Sigmoid colon (tissue), 7 donors: Measurements from ENCODE around the gene ATP13A2. TPM values are rescaled to one million over a fixed set of nuclear protein-coding genes. Genes with fewer than 3 reads are reported as not detected.

ENCODE experiments used
- DNase-seq: peaks from one replicate; pipeline ENCODE4 v3.0.0-alpha.2; 2019
- H3K27ac ChIP-seq, 4 donors: fragments of 200-600 bp; sonication (generic); one replicate each; pipeline ENCODE4 v1.5.1; 2016 to 2019; ENCODE audit warnings: mild to moderate bottlenecking in 1 of 4
- H3K27me3 ChIP-seq, 3 donors: fragments of 200-600 bp; sonication (generic); one replicate each; pipeline ENCODE4 v1.5.1; 2019; ENCODE audit warnings: mild to moderate bottlenecking in 1 of 3
- H3K36me3 ChIP-seq, 4 donors: fragments of 200-600 bp; sonication (generic); one replicate each; pipeline ENCODE4 v1.5.1; 2016 to 2019
- H3K4me1 ChIP-seq, 4 donors: fragments of 200-600 bp; sonication (generic); one replicate each; pipeline ENCODE4 v1.5.1; 2017 to 2019
- H3K4me3 ChIP-seq, 4 donors: fragments of 200-600 bp; sonication (generic); one replicate each; pipeline ENCODE4 v1.5.1; 2017 to 2019; ENCODE audit warnings: mild to moderate bottlenecking in 2 of 4, moderate library complexity in 1 of 4
- H3K9me3 ChIP-seq, 4 donors: fragments of 200-600 bp in 3 of 4; sonication (generic) in 3 of 4; one replicate each; pipeline versions ENCODE4 v1.5.1 to v1.6.1; 2013 to 2019
- CTCF ChIP-seq, 4 experiments: fragments of 450-650 bp in 3 of 4; fragments of 200-600 bp in 1 of 4; IDR thresholded peaks; one replicate each; pipeline ENCODE4 v1.5.1; 2016 to 2019; ENCODE audit warnings: antibody characterized with exemption in 4 of 4, mild to moderate bottlenecking in 3 of 4, moderate library complexity in 2 of 4
- EP300 ChIP-seq, 4 donors: sonication (generic); formaldehyde crosslinking; IDR thresholded peaks; one replicate each; pipeline ENCODE4 v1.6.1; 2017; ENCODE audit warnings: antibody characterized with exemption in 4 of 4
- POLR2A ChIP-seq, 2 donors: fragments of 450-650 bp; IDR thresholded peaks; one replicate each; pipeline ENCODE4 v1.6.1; 2016; ENCODE audit warnings: antibody characterized with exemption in 2 of 2, mild to moderate bottlenecking in 2 of 2, moderate library complexity in 2 of 2
- POLR2AphosphoS5 ChIP-seq, 4 donors: sonication (generic); formaldehyde crosslinking; IDR thresholded peaks; one replicate each; pipeline ENCODE4 v1.6.1; 2017; ENCODE audit warnings: antibody characterized with exemption in 4 of 4
- WGBS, 2 donors: extraction: QIAGEN DNeasy Blood & Tissue Kit; methylation state at CpG; one replicate each; pipeline ENCODE4 v1.1.7; 2013; 5-methylcytosine and 5-hydroxymethylcytosine counted together
- intact Hi-C: fragments of 100-400 bp; cut with DNase I; formaldehyde crosslinking; loops from one replicate; pipeline ENCODE4 v1.15.1; 2023
- polyA plus RNA-seq, 3 donors: library from polyadenylated mRNA; stranded (reverse); fragments of 200-250 nt; gene quantifications; one replicate each; pipeline ENCODE4 v1.2.3, GENCODE V29; 2013
- total RNA-seq, 4 donors: library from RNA; depleted of rRNA; stranded (reverse); fragments of >200 nt; gene quantifications; one replicate each; pipeline ENCODE4 v1.1.0, GENCODE V29; 2016
- donor health status: healthy with polysubstance abuse.
- donor health status: Bipolar disorder and iron deficiency.
- donor health status: healthy.

Gene ATP13A2
- total and polyA plus RNA-seq, 7 donors, result 6.6 to 47.2 (median 15.6) TPM

DNA sequence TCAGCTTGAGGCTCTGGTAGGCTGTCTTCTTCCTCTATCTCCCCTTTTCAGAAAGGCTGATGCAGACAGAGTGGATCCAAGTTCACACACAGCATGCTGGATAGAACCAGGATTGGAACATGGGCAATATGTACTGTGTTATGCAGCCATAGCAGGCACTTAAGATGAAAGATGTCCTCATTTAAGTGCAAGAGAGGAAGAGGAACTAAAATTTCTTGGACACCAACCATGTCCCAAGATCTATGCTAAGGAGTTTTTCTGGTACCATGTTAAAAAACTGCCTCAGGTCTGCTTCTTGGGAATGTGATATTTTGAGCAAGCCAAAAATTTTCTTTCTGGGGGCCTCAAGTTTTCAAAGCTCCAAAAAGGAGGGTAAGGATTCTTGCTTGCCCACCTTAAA is 40.9 kb upstream of the ATP13A2 start:
- TF ChIP-seq POLR2AphosphoS5 (IDR thresholded peaks at IDR 0.05) (no peak), EP300 (IDR thresholded peaks at IDR 0.05) (no peak), POLR2A (IDR thresholded peaks at IDR 0.05) (no peak)
- H3K36me3 ChIP-seq, result peaks cover 0 to 24% (median 6%) of the 10 kb centered on the region in 4 donors
- peak overlapping the region; percentile 89 to 98 (median 94) for H3K27ac ChIP-seq
- intact Hi-C loops, result loop anchor here (10.0 kb wide), 2 partner anchors 438 to 1528 kb away; partner anchors contain the start of genes CASP9, DNAJC16 and NBPF1
- no peak for DNase-seq
- H3K9me3 ChIP-seq, result no peaks in the 10 kb centered on the region
- H3K27me3 ChIP-seq, result no peaks in the 10 kb centered on the region
- peaks cover 0 to 30% (median 16%) of the 10 kb centered on the region in 4 donors for H3K4me1 ChIP-seq
- H3K4me3 ChIP-seq, result peak overlapping the region in 3 of 4 donors; percentile 85 to 90 (median 88)

GRCh38 chr1:17052038-17052437 is 40.3 kb upstream of the ATP13A2 start:
- peak overlapping the region in 1 of 4 donors; percentile 93 for H3K27ac ChIP-seq
- 28 to 72% methylated on average over 1 of the region's 1 CpG for WGBS, 2 donors

DNA sequence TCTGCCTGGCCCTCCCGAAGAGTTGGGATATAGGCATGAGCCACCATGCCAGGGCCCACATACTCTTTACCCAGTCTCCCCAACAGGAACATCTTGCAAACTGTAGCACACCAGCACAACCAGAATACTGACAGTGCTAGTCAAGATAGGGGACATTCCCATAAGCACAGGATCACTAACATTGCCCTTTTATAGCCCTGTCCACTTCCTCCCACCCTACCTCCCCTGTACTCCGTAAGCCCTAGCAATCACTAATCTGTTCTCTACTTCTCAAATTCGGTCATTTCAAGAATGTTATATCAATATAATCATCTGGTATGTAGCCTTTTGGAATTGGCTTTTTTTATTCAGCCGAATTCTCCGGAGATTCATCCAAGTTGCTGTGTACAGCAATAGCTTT is 36.2 kb upstream of the ATP13A2 start:
- 86 to 93% methylated on average over 5 of the region's 5 CpGs for WGBS, 2 donors

More at GRCh38 chr1:17052038-17052437, 40.3 kb upstream of the ATP13A2 start:
- Histone ChIP-seq H3K36me3 (peaks cover 0 to 24% (median 6%) of the 10 kb centered on the region in 4 donors), H3K9me3 (no peaks in the 10 kb centered on the region), H3K4me1 (peaks cover 0 to 30% (median 16%) of the 10 kb centered on the region in 4 donors), H3K27me3 (no peaks in the 10 kb centered on the region), H3K4me3 (no peak overlapping the region)
- no peak for DNase-seq
- TF ChIP-seq POLR2A (IDR thresholded peaks at IDR 0.05) (no peak), CTCF (IDR thresholded peaks at IDR 0.05) (no peak), EP300 (IDR thresholded peaks at IDR 0.05) (no peak), POLR2AphosphoS5 (IDR thresholded peaks at IDR 0.05) (no peak)
- intact Hi-C loops, result loop anchor here (10.0 kb wide), 2 partner anchors 437 to 1527 kb away; partner anchors contain the start of genes CASP9, DNAJC16 and NBPF1

GRCh38 chr1:17046334-17046657 is 34.6 kb upstream of the ATP13A2 start:
- H3K27ac ChIP-seq, result peak overlapping the region in 1 of 4 donors; percentile 50
- H3K27me3 ChIP-seq, result no peaks in the 10 kb centered on the region
- H3K4me1 ChIP-seq, result peaks cover 0 to 13% (median 8%) of the 10 kb centered on the region in 4 donors
- TF ChIP-seq EP300 (IDR thresholded peaks at IDR 0.05) (no peak), POLR2A (IDR thresholded peaks at IDR 0.05) (no peak), CTCF (IDR thresholded peaks at IDR 0.05) (no peak), POLR2AphosphoS5 (IDR thresholded peaks at IDR 0.05) (no peak)
- intact Hi-C loops, result loop anchor here (1.0 to 5.0 kb wide), 2 partner anchors 34 to 95 kb away; partner anchors contain the start of gene ATP13A2
- H3K36me3 ChIP-seq, result peaks cover 13 to 57% (median 25%) of the 10 kb centered on the region in 4 donors
- no peak overlapping the region for H3K4me3 ChIP-seq
- no peaks in the 10 kb centered on the region for H3K9me3 ChIP-seq
- no peak for DNase-seq
- WGBS, 2 donors, result 57 to 66% methylated on average over 3 of the region's 3 CpGs

More for the DNA sequence above, 36.2 kb upstream of the ATP13A2 start:
- intact Hi-C loops, result loop anchor here (5.0 kb wide), 1 partner anchor 36 kb away; the partner anchor contains the start of gene ATP13A2
- Histone ChIP-seq H3K27me3 (no peaks in the 10 kb centered on the region), H3K9me3 (no peaks in the 10 kb centered on the region), H3K4me1 (peaks cover 0 to 29% (median 18%) of the 10 kb centered on the region in 4 donors), H3K27ac (no peak overlapping the region), H3K4me3 (no peak overlapping the region), H3K36me3 (peaks cover 12 to 44% (median 21%) of the 10 kb centered on the region in 4 donors)
- TF ChIP-seq EP300 (IDR thresholded peaks at IDR 0.05) (no peak), POLR2A (IDR thresholded peaks at IDR 0.05) (no peak), CTCF (IDR thresholded peaks at IDR 0.05) (no peak), POLR2AphosphoS5 (IDR thresholded peaks at IDR 0.05) (no peak)
- DNase-seq, result no peak

DNA sequence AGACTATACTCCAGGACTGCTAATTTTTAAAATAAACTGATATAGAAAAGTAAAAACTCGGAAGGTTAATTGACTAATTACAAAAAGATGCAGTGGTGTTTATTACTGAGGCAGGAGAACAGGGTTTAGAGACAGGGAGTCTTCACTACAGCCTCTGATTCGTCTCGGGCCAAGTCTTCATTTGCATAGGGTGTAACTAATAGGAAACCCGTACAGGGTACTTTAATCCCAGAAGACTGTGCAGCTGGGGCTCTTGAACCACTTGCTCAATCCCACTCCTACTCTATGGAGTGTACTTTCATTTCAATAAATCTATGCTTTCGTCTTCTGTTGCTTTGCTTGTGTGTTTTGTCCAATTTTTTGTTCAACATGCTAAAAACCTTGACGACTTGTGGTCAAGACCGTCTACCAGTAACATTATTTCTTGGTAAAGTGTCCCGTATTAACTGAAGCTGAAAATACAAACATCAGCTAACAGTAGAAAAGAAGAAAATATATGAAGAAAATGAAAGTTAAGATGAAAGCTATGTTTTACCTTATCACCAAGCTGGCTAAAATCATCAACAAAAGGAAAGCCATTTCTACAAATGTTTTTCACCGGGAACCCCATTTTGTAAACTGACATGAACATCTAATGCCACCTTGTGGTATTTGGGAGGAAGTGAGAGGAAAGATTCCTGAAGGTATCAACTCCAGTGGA is 34.1 kb upstream of the ATP13A2 start:
- intact Hi-C loops, result loop anchor here (1.0 to 5.0 kb wide), 2 partner anchors 33 to 94 kb away; partner anchors contain the start of gene ATP13A2
- H3K36me3 ChIP-seq, result peaks cover 16 to 57% (median 24%) of the 10 kb centered on the region in 4 donors
- H3K4me3 ChIP-seq, result peak overlapping the region in 3 of 4 donors; percentile 13 to 22 (median 16)
- no peak for TF ChIP-seq POLR2A (IDR thresholded peaks at IDR 0.05)
- no peak for TF ChIP-seq POLR2AphosphoS5 (IDR thresholded peaks at IDR 0.05)
- TF ChIP-seq EP300 (IDR thresholded peaks at IDR 0.05), result no peak
- peak; percentile 58 to 79 (median 72) for TF ChIP-seq CTCF (IDR thresholded peaks at IDR 0.05)
- H3K27me3 ChIP-seq, result no peaks in the 10 kb centered on the region
- peaks cover 0 to 11% (median 6%) of the 10 kb centered on the region in 4 donors for H3K4me1 ChIP-seq
- WGBS, 2 donors, result 47 to 49% methylated on average over 9 of the region's 9 CpGs
- H3K27ac ChIP-seq, result peak overlapping the region; percentile 18 to 54 (median 34)
- no peak for DNase-seq
- H3K9me3 ChIP-seq, result no peaks in the 10 kb centered on the region
